H1 (cell line): ENCODE measurements around the gene COBLL1. TPM values are rescaled to one million over a fixed set of nuclear protein-coding genes. Genes with fewer than 3 reads are reported as not detected.

ENCODE experiments used
- CTCF ChIA-PET: fragments of 300-600 bp; sonication (Branson Sonifier 250); formaldehyde crosslinking; loops from one replicate; lab custom pipeline; 2021; ENCODE audit not compliant: partially characterized antibody; lab: Charles Lee
- POLR2A ChIA-PET: fragments of 300-600 bp; sonication (Branson Sonifier 250); formaldehyde crosslinking; loops from one replicate; lab custom pipeline; 2021; ENCODE audit warnings: inconsistent platforms; ENCODE audit not compliant: partially characterized antibody; lab: Charles Lee
- DNase-seq, 2 experiments: peaks; one replicate each; pipeline versions ENCODE4 v3.0.0 to v3.0.0-alpha.2; 2010 to 2022; ENCODE audit warnings: low spot score in 2 of 2, low read depth in 1 of 2, mixed read lengths in 1 of 2
- FAIRE-seq: peaks from 2 replicates; lab custom pipeline; 2011; peaks lifted over from hg19 to GRCh38; lab: Jason Lieb, UNC
- H2AFZ ChIP-seq: 2 replicates; pipeline ENCODE4 v1.8.1; 2012; ENCODE audit warnings: low read length, inconsistent platforms
- H2AK5ac ChIP-seq: 2 replicates; pipeline ENCODE4 v1.6.1; 2013; ENCODE audit warnings: low read depth, low read length
- H2BK120ac ChIP-seq: replicated peaks from 2 replicates; pipeline ENCODE3; 2013; ENCODE audit warnings: low read depth, low read length, inconsistent platforms
- H2BK12ac ChIP-seq: 2 replicates; pipeline ENCODE4 v1.6.1; 2013; ENCODE audit warnings: low read depth, low read length
- H2BK15ac ChIP-seq: 2 replicates; pipeline ENCODE4 v1.6.1; 2013; ENCODE audit warnings: low read length
- H2BK20ac ChIP-seq: 2 replicates; pipeline ENCODE4 v1.6.1; 2013; ENCODE audit warnings: low read length
- H2BK5ac ChIP-seq: 2 replicates; pipeline ENCODE4 v1.6.1; 2013; ENCODE audit warnings: low read depth, low read length
- H3K14ac ChIP-seq: 2 replicates; pipeline ENCODE4 v1.6.1; 2013; ENCODE audit warnings: inconsistent platforms; ENCODE audit not compliant: insufficient read length
- H3K18ac ChIP-seq: 2 replicates; pipeline ENCODE4 v1.6.1; 2013; ENCODE audit warnings: low read length; ENCODE audit errors: extremely low read depth
- H3K23ac ChIP-seq: 2 replicates; pipeline ENCODE4 v1.6.1; 2013; ENCODE audit warnings: inconsistent platforms; ENCODE audit not compliant: insufficient read length
- H3K23me2 ChIP-seq: 2 replicates; pipeline ENCODE4 v1.6.1; 2013; ENCODE audit warnings: low read depth, low read length
- H3K27ac ChIP-seq: 2 replicates; pipeline ENCODE4 v1.6.1; 2011; ENCODE audit warnings: low read depth, low read length, inconsistent platforms
- H3K27me3 ChIP-seq, 4 experiments: replicated peaks in 1 of 4; 1 replicate in 1 of 4; 2 replicates in 3 of 4; pipeline versions ENCODE4 v1.6.1 to v1.8.1; 2011 to 2013; ENCODE audit warnings: low read length in 3 of 4, mild to moderate bottlenecking in 3 of 4, inconsistent platforms in 2 of 4, mixed read lengths in 2 of 4, moderate library complexity in 1 of 4; ENCODE audit not compliant: control insufficient read depth in 3 of 4, insufficient read depth in 3 of 4; ENCODE audit errors: extremely low read depth in 1 of 4
- H3K36me3 ChIP-seq, 4 experiments: 2 replicates each; pipeline versions ENCODE4 v1.6.1 to v1.8.1; 2011 to 2013; ENCODE audit warnings: mild to moderate bottlenecking in 4 of 4, low read length in 3 of 4, moderate library complexity in 2 of 4, control low read depth in 1 of 4, inconsistent platforms in 1 of 4; ENCODE audit not compliant: insufficient read depth in 4 of 4, control insufficient read depth in 2 of 4
- H3K4ac ChIP-seq: replicated peaks from 2 replicates; pipeline ENCODE3; 2013; ENCODE audit warnings: low read length, low read depth, mixed read lengths, inconsistent platforms; ENCODE audit not compliant: insufficient read length
- H3K4me1 ChIP-seq, 4 experiments: replicated peaks in 1 of 4; 1 replicate in 1 of 4; 2 replicates in 3 of 4; pipeline versions ENCODE4 v1.6.1 to v1.8.1; 2011 to 2013; ENCODE audit warnings: low read length in 3 of 4, inconsistent platforms in 2 of 4, mixed read lengths in 1 of 4; ENCODE audit not compliant: insufficient read depth in 4 of 4, control insufficient read depth in 3 of 4
- H3K4me2 ChIP-seq, 2 experiments: 2 replicates each; pipeline versions ENCODE4 v1.6.1 to v1.8.1; 2011 to 2013; ENCODE audit warnings: low read depth in 2 of 2, low read length in 2 of 2, control low read depth in 1 of 2, inconsistent platforms in 1 of 2, mild to moderate bottlenecking in 1 of 2; ENCODE audit not compliant: insufficient read depth in 1 of 2
- H3K4me3 ChIP-seq, 4 experiments: fragments of 200-600, 300-600 bp in 1 of 4; sonication (generic), shearing (Covaris generic), sonication (Bioruptor Twin) in 1 of 4; 2 replicates each; pipeline versions ENCODE4 v1.5.1 to v1.8.1; 2011 to 2016; ENCODE audit warnings: low read length in 4 of 4, low read depth in 3 of 4, control low read depth in 2 of 4, inconsistent platforms in 2 of 4, mild to moderate bottlenecking in 2 of 4, mixed read lengths in 1 of 4, moderate library complexity in 1 of 4; ENCODE audit not compliant: insufficient read depth in 2 of 4; ENCODE audit errors: extremely low read depth in 1 of 4
- H3K56ac ChIP-seq: replicated peaks from 2 replicates; pipeline ENCODE3; 2013; ENCODE audit warnings: low read depth, mild to moderate bottlenecking, mixed read lengths, low read length, inconsistent platforms; ENCODE audit not compliant: insufficient read length
- H3K79me1 ChIP-seq: 2 replicates; pipeline ENCODE4 v1.6.1; 2013; ENCODE audit warnings: low read depth, low read length, control low read depth
- H3K79me2 ChIP-seq, 2 experiments: 2 replicates each; pipeline versions ENCODE4 v1.6.1 to v1.8.1; 2012 to 2013; ENCODE audit warnings: low read length in 2 of 2, mild to moderate bottlenecking in 2 of 2, inconsistent platforms in 1 of 2; ENCODE audit not compliant: insufficient read depth in 2 of 2, control insufficient read depth in 1 of 2
- H3K9ac ChIP-seq, 4 experiments: replicated peaks in 1 of 4; 1 replicate in 1 of 4; 2 replicates in 3 of 4; pipeline versions ENCODE4 v1.6.1 to v1.8.1; 2011 to 2013; ENCODE audit warnings: low read depth in 3 of 4, low read length in 3 of 4, control low read depth in 2 of 4, mild to moderate bottlenecking in 2 of 4, moderate library complexity in 2 of 4, inconsistent platforms in 1 of 4; ENCODE audit errors: extremely low read depth in 1 of 4
- H3K9me3 ChIP-seq, 2 experiments: 2 replicates each; pipeline versions ENCODE4 v1.6.1 to v1.8.1; 2012 to 2013; ENCODE audit warnings: mild to moderate bottlenecking in 2 of 2, moderate library complexity in 2 of 2, control low read depth in 1 of 2, inconsistent platforms in 1 of 2, low read depth in 1 of 2, low read length in 1 of 2, mixed read lengths in 1 of 2; ENCODE audit not compliant: insufficient read depth in 2 of 2
- H4K20me1 ChIP-seq, 2 experiments: replicated peaks in 1 of 2; 2 replicates each; pipeline versions ENCODE3 to v1.8.1; 2011 to 2013; ENCODE audit warnings: inconsistent platforms in 2 of 2, low read length in 2 of 2, mild to moderate bottlenecking in 1 of 2; ENCODE audit not compliant: insufficient read depth in 2 of 2, control insufficient read depth in 1 of 2
- H4K5ac ChIP-seq: 2 replicates; pipeline ENCODE4 v1.6.1; 2013; ENCODE audit warnings: low read length, low read depth, mixed read lengths, inconsistent platforms; ENCODE audit not compliant: insufficient read length
- H4K8ac ChIP-seq: 2 replicates; pipeline ENCODE4 v1.8.0; 2013; ENCODE audit warnings: mild to moderate bottlenecking, moderate library complexity, low read length, inconsistent platforms; ENCODE audit not compliant: insufficient read depth; ENCODE audit errors: extremely low read depth
- H4K91ac ChIP-seq: replicated peaks from 2 replicates; pipeline ENCODE3; 2013; ENCODE audit warnings: low read length, mixed read lengths, inconsistent platforms; ENCODE audit not compliant: insufficient read length
- GABPA ChIP-seq: IDR thresholded peaks from 2 replicates; pipeline ENCODE4 v1.6.1; 2011; ENCODE audit warnings: mild to moderate bottlenecking, low read length, moderate library complexity, borderline replicate concordance; ENCODE audit not compliant: insufficient read depth
- TAF7 ChIP-seq: optimal IDR thresholded peaks from 2 replicates; pipeline ENCODE3; 2011; ENCODE audit warnings: low read depth, mild to moderate bottlenecking, inconsistent platforms, low read length, moderate library complexity, borderline replicate concordance
- WGBS, 2 experiments: shearing (Covaris generic) in 1 of 2; methylation state at CpG; one replicate each; pipeline versions ENCODE4 v1.1.6 to v1.1.7; 2013 to 2015; ENCODE audit warnings: low lambda C conversion rate in 2 of 2, mixed read lengths in 2 of 2, inconsistent platforms in 1 of 2, low coverage in 1 of 2, missing lambda C conversion rate in 1 of 2; ENCODE audit not compliant: insufficient replicate concordance in 2 of 2, insufficient coverage in 1 of 2, insufficient read length in 1 of 2; ENCODE audit errors: extremely low coverage in 1 of 2, missing lambda C conversion rate in 1 of 2; 5-methylcytosine and 5-hydroxymethylcytosine counted together
- polyA plus RNA-seq, 7 experiments: library from polyadenylated mRNA; depleted of rRNA in 3 of 7; stranded (reverse) in 5 of 7; unstranded in 2 of 7; fragments of >200 nt in 5 of 7; fragments of 200-250 nt in 2 of 7; gene quantifications; 1 replicate in 5 of 7; 2 replicates in 1 of 7; 4 replicates in 1 of 7; pipeline versions ENCODE4 v1.2.1 to v1.2.3, GENCODE V29; 2011 to 2013; ENCODE audit warnings: missing spikeins in 2 of 7, mixed read lengths in 2 of 7
- total RNA-seq: library from RNA; stranded (reverse); fragmentation: NEBNext Ultra II Directional; extraction: Animal tissue kit (Norgen Biotek cat#: 25700); gene quantifications from 2 replicates; pipeline ENCODE4 v1.2.1, GENCODE V29; 2021

The COBLL1 gene
- total and polyA plus RNA-seq, 2 of the 8 experiments (the other 6 are each of a cell fraction or from before 2014, with no cell fraction given) = 2.2 to 6.2 TPM

- CTCF ChIA-PET = no interaction called here
- no peaks in the 10 kb centered on the region for H4K20me1 ChIP-seq
- no peak for FAIRE-seq
- TF ChIP-seq TAF7 = no peak
- TF ChIP-seq GABPA = no peak
Observed at GRCh38 chr2:164780611-164781178, 60.9 kb downstream of the COBLL1 start.

More at GRCh38 chr2:164780611-164781178, 60.9 kb downstream of the COBLL1 start:
- Histone ChIP-seq H2BK5ac (no peak overlapping the region), H2AK5ac (no peak overlapping the region), H2BK20ac (no peak overlapping the region), H3K18ac (no peak overlapping the region), H3K4me1 (0 out of 7 replicates have a peak, but pooled peaks cover 0 to 2% (median 0%) of the 10 kb centered on the region in 4 experiments), H4K8ac (no peak overlapping the region), H3K4me2 (no peak overlapping the region), H3K9ac (no peak overlapping the region), H4K91ac (no peak overlapping the region), H3K56ac (no peak overlapping the region), H3K23me2 (no peaks in the 10 kb centered on the region), H4K5ac (no peak overlapping the region), H3K14ac (no peak overlapping the region), H3K36me3 (no peaks in the 10 kb centered on the region), H2BK120ac (no peak overlapping the region), H3K27me3 (no peaks in the 10 kb centered on the region), H2BK15ac (no peak overlapping the region), H2AFZ (no peak overlapping the region), H3K4me3 (no peak overlapping the region), H3K4ac (no peak overlapping the region), H3K23ac (no peak overlapping the region), H3K27ac (no peak overlapping the region), H3K79me2 (no peaks in the 10 kb centered on the region), H3K9me3 (no peaks in the 10 kb centered on the region), H2BK12ac (no peak overlapping the region), H3K79me1 (no peaks in the 10 kb centered on the region)
- WGBS, 2 experiments = 95% methylated on average over 9 of the region's 9 CpGs; no CpG with 5 or more reads in 1 of the 2 experiments
- no peak for DNase-seq
- POLR2A ChIA-PET = no interaction called here
